Measurements from ENCODE around the gene FAM227B.

The FAM227B gene

GRCh38 chr15:49438962-49439631, 181.5 kb downstream of the FAM227B start:
- no peaks in the 10 kb centered on the region for H3K79me2 ChIP-seq (ENCODE audit: insufficient read depth, low read length)
- H3K36me3 ChIP-seq (ENCODE audit: insufficient read depth, low read length), result no peaks in the 10 kb centered on the region
- H3K4me2 ChIP-seq (ENCODE audit: low read length), result peak overlapping the region; percentile 45; the same call in 1 of the 2 replicates
- no peaks in the 10 kb centered on the region for H3K9me3 ChIP-seq (ENCODE audit: low read length)
- H3K9me2 ChIP-seq (ENCODE audit: low read depth, low read length), result no peaks in the 10 kb centered on the region
- no peak overlapping the region for H3K4me3 ChIP-seq (ENCODE audit: low read depth, low read length, poor library complexity, severe bottlenecking)
- H3K4me1 ChIP-seq (ENCODE audit: insufficient read depth, low read length, severe bottlenecking), result peaks cover 21% of the 10 kb centered on the region
- H2AFZ ChIP-seq (ENCODE audit: low read length), result peak overlapping the region; percentile 73
- TF ChIP-seq EZH2 (IDR thresholded peaks at IDR 0.05; ENCODE audit: borderline replicate concordance, low read length), result no peak
- TF ChIP-seq CTCF (IDR thresholded peaks at IDR 0.05; ENCODE audit: low read length), result no peak
- H3K27me3 ChIP-seq (ENCODE audit: insufficient read depth, low read length), result no peaks in the 10 kb centered on the region
- no peaks in the 10 kb centered on the region for H3F3A ChIP-seq (ENCODE audit: insufficient read depth, low read length)
- no peaks in the 10 kb centered on the region for H4K20me1 ChIP-seq (ENCODE audit: insufficient read depth, low read length)
- H3K9ac ChIP-seq (ENCODE audit: low read length), result no peak overlapping the region
- peak overlapping the region; percentile 35 for H3K27ac ChIP-seq (ENCODE audit: low read depth, low read length, poor library complexity, severe bottlenecking)

GRCh38 chr15:49436751-49437150, 183.9 kb downstream of the FAM227B start:
- H4K20me1 ChIP-seq (ENCODE audit: insufficient read depth, low read length), result no peaks in the 10 kb centered on the region

DNA sequence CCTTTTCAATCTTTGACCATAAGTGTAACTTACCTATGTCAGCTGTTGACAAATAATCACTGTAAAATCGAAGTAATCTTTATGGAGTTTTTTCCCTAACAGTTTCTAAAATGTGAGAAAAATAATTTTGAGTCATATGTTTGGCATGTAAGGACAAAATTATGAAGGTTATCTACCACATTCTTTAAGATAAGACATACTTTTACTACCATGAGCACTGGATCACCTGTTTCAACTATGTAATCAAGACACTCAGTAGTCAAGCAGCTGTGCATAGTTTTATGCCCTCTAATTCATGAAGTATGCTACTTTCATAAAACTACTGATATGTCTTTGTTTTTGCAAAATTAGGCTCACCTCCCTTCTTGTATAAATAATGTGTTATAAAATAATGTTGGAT, 185.4 kb downstream of the FAM227B start:
- H3F3A ChIP-seq (ENCODE audit: insufficient read depth, low read length), result no peaks in the 10 kb centered on the region
- no peaks in the 10 kb centered on the region for H3K27me3 ChIP-seq (ENCODE audit: insufficient read depth, low read length)
- H3K27ac ChIP-seq (ENCODE audit: low read depth, low read length, poor library complexity, severe bottlenecking), result no peak overlapping the region
- H3K36me3 ChIP-seq (ENCODE audit: insufficient read depth, low read length), result no peaks in the 10 kb centered on the region
- no peaks in the 10 kb centered on the region for H3K79me2 ChIP-seq (ENCODE audit: insufficient read depth, low read length)
- no peaks in the 10 kb centered on the region for H4K20me1 ChIP-seq (ENCODE audit: insufficient read depth, low read length)
- peaks cover 21% of the 10 kb centered on the region for H3K4me1 ChIP-seq (ENCODE audit: insufficient read depth, low read length, severe bottlenecking)
- TF ChIP-seq EZH2 (IDR thresholded peaks at IDR 0.05; ENCODE audit: borderline replicate concordance, low read length), result no peak
- no peak for TF ChIP-seq CTCF (IDR thresholded peaks at IDR 0.05; ENCODE audit: low read length)
- H2AFZ ChIP-seq (ENCODE audit: low read length), result no peak overlapping the region
- H3K4me2 ChIP-seq (ENCODE audit: low read length), result no peak overlapping the region
- H3K4me3 ChIP-seq (ENCODE audit: low read depth, low read length, poor library complexity, severe bottlenecking), result no peak overlapping the region
- no peaks in the 10 kb centered on the region for H3K9me3 ChIP-seq (ENCODE audit: low read length)
- H3K9ac ChIP-seq (ENCODE audit: low read length), result no peak overlapping the region
- no peaks in the 10 kb centered on the region for H3K9me2 ChIP-seq (ENCODE audit: low read depth, low read length)

More at GRCh38 chr15:49436751-49437150, 183.9 kb downstream of the FAM227B start:
- Histone ChIP-seq H3K79me2 (ENCODE audit: insufficient read depth, low read length) (no peaks in the 10 kb centered on the region), H3K9me2 (ENCODE audit: low read depth, low read length) (no peaks in the 10 kb centered on the region), H3K36me3 (ENCODE audit: insufficient read depth, low read length) (no peaks in the 10 kb centered on the region), H3K4me2 (ENCODE audit: low read length) (no peak overlapping the region), H3K27me3 (ENCODE audit: insufficient read depth, low read length) (no peaks in the 10 kb centered on the region), H3K4me3 (ENCODE audit: low read depth, low read length, poor library complexity, severe bottlenecking) (no peak overlapping the region), H3F3A (ENCODE audit: insufficient read depth, low read length) (no peaks in the 10 kb centered on the region), H2AFZ (ENCODE audit: low read length) (no peak overlapping the region), H3K27ac (ENCODE audit: low read depth, low read length, poor library complexity, severe bottlenecking) (no peak overlapping the region), H3K9me3 (ENCODE audit: low read length) (no peaks in the 10 kb centered on the region), H3K9ac (ENCODE audit: low read length) (no peak overlapping the region), H3K4me1 (ENCODE audit: insufficient read depth, low read length, severe bottlenecking) (peaks cover 21% of the 10 kb centered on the region)
- TF ChIP-seq CTCF (IDR thresholded peaks at IDR 0.05; ENCODE audit: low read length) (no peak), EZH2 (IDR thresholded peaks at IDR 0.05; ENCODE audit: borderline replicate concordance, low read length) (no peak)

Measured in OCI-LY1 (cell line).